Testis (tissue), 3 donors: Measurements from ENCODE around the gene EDARADD. TPM values are rescaled to one million over a fixed set of nuclear protein-coding genes. Genes with fewer than 3 reads are reported as not detected.

Experiments
- DNase-seq: peaks from one replicate; pipeline ENCODE4 v3.0.0-alpha.2; 2019
- H3K27ac ChIP-seq, 2 donors: fragments of 200-600 bp; sonication (generic); one replicate each; pipeline ENCODE4 v1.5.1; 2019
- H3K27me3 ChIP-seq: fragments of 200-600 bp; sonication (generic); one replicate; pipeline ENCODE4 v1.5.1; 2019
- H3K36me3 ChIP-seq: fragments of 200-600 bp; sonication (generic); one replicate; pipeline ENCODE4 v1.5.1; 2017; ENCODE audit warnings: low read depth; ENCODE audit errors: missing control alignments
- H3K4me1 ChIP-seq: fragments of 200-600 bp; sonication (generic); one replicate; pipeline ENCODE4 v1.5.1; 2019
- H3K4me3 ChIP-seq, 2 donors: fragments of 200-600 bp; sonication (generic); one replicate each; pipeline ENCODE4 v1.5.1; 2017 to 2019
- H3K9me3 ChIP-seq: fragments of 200-600 bp; sonication (generic); one replicate; pipeline ENCODE4 v1.5.1; 2017
- CTCF ChIP-seq, 3 experiments: fragments of 450-650 bp in 2 of 3; fragments of 200-600 bp in 1 of 3; sonication (generic) in 1 of 3; IDR thresholded peaks; one replicate each; pipeline ENCODE4 v1.5.1; 2016 to 2019; ENCODE audit warnings: antibody characterized with exemption in 3 of 3, mild to moderate bottlenecking in 2 of 3, moderate library complexity in 1 of 3
- POLR2A ChIP-seq: fragments of 450-650 bp; IDR thresholded peaks from one replicate; pipeline ENCODE4 v1.6.1; 2017; ENCODE audit warnings: antibody characterized with exemption, mild to moderate bottlenecking, moderate library complexity
- WGBS, 2 donors: methylation state at CpG; one replicate each; pipeline ENCODE4 v1.1.5; 2018; 5-methylcytosine and 5-hydroxymethylcytosine counted together
- intact Hi-C: fragments of 100-400 bp; cut with DNase I; formaldehyde crosslinking; loops from one replicate; pipeline ENCODE4 v1.15.1; 2023; ENCODE audit warnings: low total_unique reads
- polyA plus RNA-seq: library from polyadenylated mRNA; stranded (reverse); fragments of 350-450 nt; fragmentation: Illumina TruSeq; extraction: RNeasy Lipid Tissue Mini Kit (QIAGEN cat#74804); gene quantifications from one replicate; pipeline ENCODE4 v1.2.3, GENCODE V29; 2014; ENCODE audit warnings: low read depth, low replicate concordance; ENCODE audit not compliant: insufficient read depth
- total RNA-seq, 2 donors: library from RNA; depleted of rRNA; stranded (reverse); fragments of >200 nt; gene quantifications; one replicate each; pipeline ENCODE4 v1.2.3, GENCODE V29; 2016

The EDARADD gene
- total and polyA plus RNA-seq, 3 donors from 2014 or later: 3.2 to 5.8 (median 3.9) TPM

GRCh38 chr1:236518322-236518721, 124.2 kb downstream of the EDARADD start:
- 81 to 87% methylated on average over 5 of the region's 5 CpGs for WGBS, 2 donors
- Histone ChIP-seq H3K36me3 (no peaks in the 10 kb centered on the region), H3K4me1 (peaks cover 5% of the 10 kb centered on the region), H3K27ac (no peak overlapping the region), H3K27me3 (no peaks in the 10 kb centered on the region), H3K4me3 (no peak overlapping the region), H3K9me3 (no peaks in the 10 kb centered on the region)
- no peak for DNase-seq
- no peak for TF ChIP-seq CTCF (IDR thresholded peaks at IDR 0.05)
- no peak for TF ChIP-seq POLR2A
- intact Hi-C loops: no loop called here

- WGBS, 2 donors: 73 to 78% methylated on average over 4 of the region's 4 CpGs
- Histone ChIP-seq H3K4me3 (no peak overlapping the region), H3K9me3 (no peaks in the 10 kb centered on the region), H3K27me3 (no peaks in the 10 kb centered on the region), H3K36me3 (no peaks in the 10 kb centered on the region), H3K4me1 (peaks cover 9% of the 10 kb centered on the region), H3K27ac (no peak overlapping the region)
- intact Hi-C loops: no loop called here
- TF ChIP-seq CTCF (IDR thresholded peaks at IDR 0.05): no peak
- no peak for TF ChIP-seq POLR2A
- no peak for DNase-seq
Measured at GRCh38 chr1:236520445-236521005, 126.4 kb downstream of the EDARADD start.

GRCh38 chr1:236522937-236523703, 129.0 kb downstream of the EDARADD start:
- TF ChIP-seq CTCF (IDR thresholded peaks at IDR 0.05) (no peak), POLR2A (no peak)
- Histone ChIP-seq H3K27me3 (no peaks in the 10 kb centered on the region), H3K36me3 (no peaks in the 10 kb centered on the region), H3K27ac (peak overlapping the region; percentile 82 to 89), H3K4me3 (peak overlapping the region; percentile 86 to 97), H3K9me3 (no peaks in the 10 kb centered on the region), H3K4me1 (peaks cover 9% of the 10 kb centered on the region)
- intact Hi-C loops: no loop called here
- 9 to 18% methylated on average over 23 to 26 of the region's 26 CpGs for WGBS, 2 donors
- peak; percentile 66 for DNase-seq

GRCh38 chr1:236523704-236524141, 129.6 kb downstream of the EDARADD start, which contains the start of gene LGALS8:
Gene LGALS8 (plus strand): TSS chr1:236523982. CDS start chr1:236526071, 2,089 bp downstream.
- Histone ChIP-seq H3K27ac (peak within 1 kb of the TSS; percentile 82 to 89), H3K9me3 (no peaks in the 10 kb centered on the region), H3K4me1 (peaks cover 9% of the 10 kb centered on the region), H3K36me3 (no peaks in the 10 kb centered on the region), H3K4me3 (peak within 1 kb of the TSS; percentile 86 to 97), H3K27me3 (no peaks in the 10 kb centered on the region)
- WGBS, 2 donors: 0 to 1% methylated on average over 19 to 34 of the region's 35 CpGs
- no peak for TF ChIP-seq CTCF (IDR thresholded peaks at IDR 0.05)
- TF ChIP-seq POLR2A: no peak
- DNase-seq: peak; percentile 93
- intact Hi-C loops: no loop called here
